HG03045 (cell line): ENCODE measurements around the gene CYP2R1.

Experiments used
- ATAC-seq: cut with Tn5 transposase; IDR thresholded peaks from one replicate; pipeline ENCODE4 v1.9.1; 2021; ENCODE audit warnings: mild to moderate bottlenecking, moderate library complexity; ENCODE audit not compliant: unreplicated experiment

The CYP2R1 gene, protein sequence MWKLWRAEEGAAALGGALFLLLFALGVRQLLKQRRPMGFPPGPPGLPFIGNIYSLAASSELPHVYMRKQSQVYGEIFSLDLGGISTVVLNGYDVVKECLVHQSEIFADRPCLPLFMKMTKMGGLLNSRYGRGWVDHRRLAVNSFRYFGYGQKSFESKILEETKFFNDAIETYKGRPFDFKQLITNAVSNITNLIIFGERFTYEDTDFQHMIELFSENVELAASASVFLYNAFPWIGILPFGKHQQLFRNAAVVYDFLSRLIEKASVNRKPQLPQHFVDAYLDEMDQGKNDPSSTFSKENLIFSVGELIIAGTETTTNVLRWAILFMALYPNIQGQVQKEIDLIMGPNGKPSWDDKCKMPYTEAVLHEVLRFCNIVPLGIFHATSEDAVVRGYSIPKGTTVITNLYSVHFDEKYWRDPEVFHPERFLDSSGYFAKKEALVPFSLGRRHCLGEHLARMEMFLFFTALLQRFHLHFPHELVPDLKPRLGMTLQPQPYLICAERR

GRCh38 chr11:14892036-14892556 lies at the start of gene CYP2R1:
CYP2R1 (minus strand) TSS chr11:14892231; CDS start chr11:14892205, 26 bp downstream.
- peak; percentile 97 for ATAC-seq

- no peak for ATAC-seq
These were observed 46.9 kb upstream of the CYP2R1 start for GRCh38 chr11:14938936-14939335.

DNA sequence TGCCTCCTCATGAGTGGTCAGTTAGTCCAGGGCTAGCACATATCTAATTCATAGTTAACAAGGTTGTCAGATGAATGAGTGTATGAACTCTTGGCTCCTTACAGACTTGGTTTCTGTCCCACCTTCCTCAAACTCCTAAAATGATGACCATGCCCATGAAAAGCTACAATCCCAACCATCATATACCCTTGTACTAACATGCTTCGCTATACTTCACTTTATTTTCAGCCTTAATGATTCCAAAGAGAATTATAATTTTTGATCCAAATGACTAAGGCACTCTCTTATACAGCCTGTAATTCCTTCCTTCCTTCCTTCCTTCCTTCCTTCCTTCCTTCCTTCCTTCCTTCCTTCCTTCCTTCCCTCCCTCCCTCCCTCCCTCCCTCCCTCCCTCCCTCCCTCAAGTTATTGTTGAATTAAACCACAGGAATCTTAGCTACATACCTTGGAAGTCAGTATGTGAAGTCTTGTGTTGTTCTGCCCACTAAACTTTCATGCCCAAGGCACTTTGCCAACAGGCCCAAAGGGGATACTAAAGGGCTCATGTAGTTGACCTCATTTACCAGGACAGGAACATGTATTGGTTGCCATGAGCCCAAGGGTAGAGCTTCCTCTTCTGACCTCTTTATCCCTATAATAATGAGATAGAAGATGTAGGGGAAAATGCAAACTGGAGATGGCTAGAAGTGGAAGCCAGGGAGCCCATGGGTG lies 42.8 kb upstream of the CYP2R1 start:
- ATAC-seq: no peak

DNA sequence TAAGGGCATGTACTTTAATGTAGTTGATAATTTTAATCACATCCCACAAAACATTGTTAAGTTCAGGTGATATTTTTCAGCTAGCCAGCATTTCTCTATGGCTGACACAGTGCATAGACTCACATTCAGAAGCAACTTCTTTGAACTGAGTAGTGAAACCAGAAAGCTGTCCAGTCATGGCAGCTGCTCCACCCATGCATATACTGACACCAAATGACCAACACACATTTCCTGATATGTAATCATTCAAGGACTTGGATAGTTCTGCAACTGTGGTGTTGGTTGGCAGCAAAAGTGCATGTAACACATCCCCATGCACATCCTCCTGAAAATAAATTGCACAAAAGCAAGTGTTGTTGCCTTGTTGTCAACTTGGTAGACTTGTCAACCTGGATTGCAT lies 40.4 kb upstream of the CYP2R1 start:
- ATAC-seq: no peak

DNA sequence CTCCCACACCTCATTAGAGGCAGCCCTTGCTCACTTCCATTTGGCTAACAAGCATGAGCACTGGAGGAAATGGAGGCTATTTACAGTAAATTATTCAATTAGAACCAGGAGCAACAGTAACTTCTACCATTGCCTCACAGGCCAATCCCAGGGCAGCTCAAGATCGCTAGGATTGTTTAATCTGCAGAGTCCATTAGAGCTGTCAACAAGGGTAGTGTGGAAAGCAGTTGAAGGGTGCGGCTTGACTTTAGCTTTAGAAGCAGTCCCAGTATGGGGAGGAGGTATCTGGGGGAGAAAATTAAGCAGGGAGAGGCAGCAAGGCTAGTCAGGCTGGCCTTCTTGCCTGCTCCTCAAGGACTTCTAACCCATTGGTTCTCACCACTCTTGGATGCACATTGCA lies 38.3 kb upstream of the CYP2R1 start:
- no peak for ATAC-seq

DNA sequence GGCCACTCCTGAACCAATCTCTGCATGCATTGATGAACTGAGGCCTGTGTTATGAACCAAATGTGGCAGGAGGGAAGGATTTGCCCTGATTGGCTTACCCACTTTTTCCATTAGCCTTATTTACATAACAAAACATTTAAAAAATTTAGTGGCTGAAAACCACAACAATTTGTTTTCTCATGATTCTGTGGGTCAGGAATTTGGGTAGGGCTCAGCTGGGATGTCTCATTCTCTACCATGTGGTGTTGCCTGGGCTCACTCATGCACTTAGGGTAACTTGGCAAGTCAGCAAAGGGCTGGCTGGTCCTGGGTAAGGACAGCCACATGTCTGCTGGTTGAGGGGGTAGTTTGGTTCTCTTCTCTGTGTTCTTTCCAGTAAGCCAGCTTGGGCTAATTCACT lies 35.1 kb upstream of the CYP2R1 start:
- no peak for ATAC-seq

GRCh38 chr11:14924318-14924717 lies 32.3 kb upstream of the CYP2R1 start:
- no peak for ATAC-seq

DNA sequence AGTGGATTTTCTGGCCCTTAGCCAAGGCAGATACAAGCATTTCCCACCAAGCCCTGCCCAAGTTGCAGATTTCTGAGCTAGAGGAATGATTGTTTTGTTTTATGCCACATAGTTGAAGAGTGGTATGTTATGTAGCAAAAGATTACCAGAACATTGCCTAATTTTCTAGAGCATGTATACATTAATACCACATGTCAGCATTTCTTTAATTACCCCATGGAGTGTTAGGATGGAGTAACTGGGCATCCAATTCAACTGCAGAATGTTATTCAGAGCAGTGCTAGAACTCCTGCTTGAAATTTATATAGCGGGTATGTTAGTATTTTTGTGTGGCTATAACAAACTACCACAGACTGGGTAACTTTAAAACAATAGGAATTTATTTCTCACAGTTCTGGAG lies 24.4 kb upstream of the CYP2R1 start:
- no peak for ATAC-seq

DNA sequence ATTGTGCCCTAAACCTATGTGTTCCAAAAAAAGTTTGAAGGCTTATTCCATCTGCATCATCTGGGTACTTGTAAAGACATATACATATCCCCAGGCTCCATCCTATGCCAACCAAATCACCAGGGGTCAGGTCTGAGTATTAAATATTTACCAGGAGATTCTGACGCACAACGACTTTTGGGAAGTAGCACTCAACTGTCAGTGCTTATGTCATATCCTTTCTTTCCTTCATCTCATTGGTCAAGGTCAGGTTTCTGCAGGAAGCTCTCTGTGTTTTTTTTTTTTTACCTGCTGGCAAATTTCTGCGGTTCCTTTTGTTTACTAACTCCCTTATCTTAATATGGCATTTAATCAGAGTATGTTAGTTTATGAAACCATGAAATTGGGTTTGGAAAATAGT lies 22.5 kb upstream of the CYP2R1 start:
- no peak for ATAC-seq

GRCh38 chr11:14908214-14908880 lies 16.3 kb upstream of the CYP2R1 start:
- ATAC-seq: no peak

GRCh38 chr11:14907411-14908213 lies 15.6 kb upstream of the CYP2R1 start:
- ATAC-seq: peak; percentile 55

DNA sequence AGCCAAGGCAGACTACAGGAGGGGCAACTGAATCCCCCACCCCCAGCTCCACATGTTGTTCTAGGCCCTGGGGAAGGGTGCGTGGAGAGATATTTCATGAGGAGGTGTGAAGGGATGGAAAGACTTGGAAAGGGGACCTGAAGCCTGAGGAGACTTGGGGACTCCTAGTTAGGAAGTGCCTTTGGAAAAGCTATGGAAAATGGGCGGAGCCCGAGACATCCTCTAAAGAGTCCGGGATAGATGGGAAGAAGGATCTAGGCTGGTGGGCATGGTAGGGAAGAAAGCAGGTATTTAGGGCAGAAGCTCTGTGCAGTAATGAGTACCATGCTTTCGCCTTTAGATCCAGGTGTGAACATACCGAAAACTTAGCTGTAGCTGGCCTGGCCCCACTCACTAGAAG lies 15.0 kb upstream of the CYP2R1 start:
- no peak for ATAC-seq

- ATAC-seq: no peak
These were observed 14.5 kb upstream of the CYP2R1 start for GRCh38 chr11:14906578-14906977.

DNA sequence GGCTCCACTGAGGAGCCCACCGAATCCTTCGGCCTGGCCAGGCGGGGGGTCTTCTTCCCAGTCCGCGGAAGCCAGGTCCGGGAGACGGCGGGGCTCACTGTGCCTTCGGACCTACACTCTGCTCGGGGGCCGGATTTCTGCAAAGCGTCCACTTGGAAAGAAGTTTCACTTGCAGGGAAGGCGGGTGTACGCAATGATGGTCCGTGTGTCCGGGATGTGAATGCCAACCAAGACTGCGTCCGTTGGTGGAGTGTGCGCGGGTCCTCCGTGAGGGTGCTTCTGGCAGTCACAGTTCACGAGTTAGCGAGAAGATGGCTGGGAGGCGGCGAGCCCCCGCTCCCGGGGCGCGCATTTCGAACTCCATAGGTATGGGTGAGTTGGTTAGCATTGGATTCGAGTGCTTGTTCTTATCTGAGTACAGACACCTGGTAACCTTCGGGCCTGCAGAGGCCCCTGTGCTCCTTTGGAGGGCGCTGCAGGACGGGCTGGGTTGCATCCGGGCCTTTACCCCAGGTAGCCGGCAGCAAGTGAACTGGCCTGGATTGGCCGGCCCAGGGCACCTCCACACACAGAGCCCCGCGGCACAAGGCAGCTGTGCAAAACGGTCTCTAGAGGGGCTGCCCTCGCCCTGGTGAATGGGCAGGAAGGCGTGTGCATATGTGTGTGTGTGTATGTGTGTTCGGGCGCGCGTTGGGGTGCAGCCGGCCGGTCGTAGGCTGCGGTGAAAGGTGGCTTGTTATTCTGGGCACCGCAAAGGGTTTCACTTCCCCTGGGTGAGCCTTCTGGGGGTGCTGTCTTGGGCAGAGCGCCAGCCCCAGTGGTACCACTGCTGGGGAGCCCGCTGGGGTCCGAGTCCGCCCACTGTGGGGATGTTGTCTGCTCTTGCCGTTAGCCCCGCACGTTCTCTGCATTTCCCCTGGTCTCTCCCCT lies 13.3 kb upstream of the CYP2R1 start:
- peak; percentile 55 for ATAC-seq

DNA sequence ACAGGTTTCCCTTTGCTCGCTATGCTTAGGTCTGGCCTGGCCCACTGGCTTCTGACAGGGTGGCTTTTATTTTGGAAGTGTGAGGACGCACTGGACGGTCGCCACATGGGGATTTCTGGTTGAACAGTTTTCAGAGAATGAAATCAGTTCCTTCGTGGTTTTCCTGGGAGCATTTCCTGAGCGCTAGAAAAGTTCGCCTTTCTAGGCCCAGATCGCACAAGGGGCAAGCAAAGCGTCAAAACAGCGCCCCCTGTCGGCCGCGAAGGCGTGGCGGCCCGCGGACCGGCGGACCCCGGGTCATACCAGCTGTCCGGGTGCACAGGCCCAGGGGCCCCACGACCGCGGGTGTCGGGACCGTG lies 12.7 kb upstream of the CYP2R1 start:
- peak; percentile 55 for ATAC-seq

GRCh38 chr11:14902650-14903350 lies 10.8 kb upstream of the CYP2R1 start:
- no peak for ATAC-seq

DNA sequence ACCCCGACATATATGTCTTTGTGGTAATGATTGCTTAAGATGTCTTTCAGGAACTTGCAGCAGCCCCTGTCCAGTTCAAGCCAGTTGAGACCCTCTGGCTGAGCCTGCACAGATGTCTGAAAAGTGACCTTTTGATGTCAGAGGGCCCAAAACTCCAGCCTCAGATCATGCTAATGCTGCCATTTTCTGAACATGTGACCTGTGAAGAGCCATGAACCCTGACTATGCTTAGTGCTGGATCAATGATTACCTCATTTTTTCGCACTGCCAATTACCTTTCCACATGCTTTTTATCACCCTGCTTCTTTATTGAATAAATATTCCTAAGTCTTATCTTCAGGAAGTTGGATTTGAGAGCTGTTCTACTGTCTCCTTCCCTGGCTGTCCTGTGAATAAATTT lies 6.9 kb upstream of the CYP2R1 start:
- no peak for ATAC-seq

- no peak for ATAC-seq
These were observed 6.3 kb upstream of the CYP2R1 start for GRCh38 chr11:14898355-14898754.
